Chondrocyte (in vitro differentiated cells): ENCODE measurements around the gene SDK2. TPM values are rescaled to one million over a fixed set of nuclear protein-coding genes. Genes with fewer than 3 reads are reported as not detected.

Source experiments
- DNase-seq: peaks from one replicate; pipeline ENCODE4 v3.0.0; 2021; ENCODE audit warnings: mixed read lengths, low spot score
- H3K27ac Mint-ChIP-seq: one replicate; pipeline ENCODE4 v1.8.0; 2021; ENCODE audit warnings: mild to moderate bottlenecking, moderate library complexity, mixed read lengths; ENCODE audit not compliant: unreplicated experiment
- H3K27me3 Mint-ChIP-seq: 2 replicates; pipeline ENCODE4 v1.8.0; 2021; ENCODE audit warnings: low read depth, mixed read lengths
- H3K36me3 Mint-ChIP-seq: 2 replicates; pipeline ENCODE4 v1.8.0; 2021; ENCODE audit warnings: low read depth, mixed read lengths
- H3K4me1 Mint-ChIP-seq: 2 replicates; pipeline ENCODE4 v1.8.0; 2021; ENCODE audit warnings: low read depth, mild to moderate bottlenecking, mixed read lengths
- H3K4me3 Mint-ChIP-seq: one replicate; pipeline ENCODE4 v1.8.0; 2021; ENCODE audit warnings: mild to moderate bottlenecking, moderate library complexity, mixed read lengths; ENCODE audit not compliant: unreplicated experiment
- H3K9me3 Mint-ChIP-seq: 2 replicates; pipeline ENCODE4 v1.8.0; 2021; ENCODE audit warnings: low read depth, mixed read lengths
- CTCF ChIP-seq: fragments of 200-600 bp; sonication (generic); IDR thresholded peaks from 2 replicates; pipeline ENCODE4 v1.5.0; 2021; ENCODE audit warnings: antibody characterized with exemption, mild to moderate bottlenecking, moderate library complexity
- total RNA-seq: library from RNA; stranded (reverse); gene quantifications from 3 replicates; pipeline ENCODE4 v1.2.1, GENCODE V29; 2021

The SDK2 gene
- total RNA-seq, 1 donor from 2014 or later, result 15.8 TPM

- no peak for DNase-seq
- peaks cover 45% of the 10 kb centered on the region for H3K4me1 Mint-ChIP-seq
- no peaks in the 10 kb centered on the region for H3K9me3 Mint-ChIP-seq
- H3K27ac Mint-ChIP-seq, result peak overlapping the region; percentile 77
- H3K27me3 Mint-ChIP-seq, result peaks cover 13% of the 10 kb centered on the region
- no peak for TF ChIP-seq CTCF
- peak overlapping the region; percentile 90 for H3K4me3 Mint-ChIP-seq
- H3K36me3 Mint-ChIP-seq, result no peaks in the 10 kb centered on the region
Measured at GRCh38 chr17:73643852-73644144, 447 bp downstream of the SDK2 start.

GRCh38 chr17:73643001-73643851 lies 1.0 kb downstream of the SDK2 start:
- peaks cover 51% of the 10 kb centered on the region for H3K4me1 Mint-ChIP-seq
- no peaks in the 10 kb centered on the region for H3K9me3 Mint-ChIP-seq
- peak overlapping the region; percentile 70 for H3K27ac Mint-ChIP-seq
- no peaks in the 10 kb centered on the region for H3K36me3 Mint-ChIP-seq
- H3K4me3 Mint-ChIP-seq, result peak overlapping the region; percentile 90
- peaks cover 13% of the 10 kb centered on the region for H3K27me3 Mint-ChIP-seq
- TF ChIP-seq CTCF, result peak; percentile 66
- DNase-seq, result no peak

- H3K27me3 Mint-ChIP-seq, result peaks cover 8% of the 10 kb centered on the region
- peaks cover 57% of the 10 kb centered on the region for H3K4me1 Mint-ChIP-seq
- TF ChIP-seq CTCF, result no peak
- peak overlapping the region; percentile 70 for H3K27ac Mint-ChIP-seq
- no peaks in the 10 kb centered on the region for H3K36me3 Mint-ChIP-seq
- no peak for DNase-seq
- peak overlapping the region; percentile 87 for H3K4me3 Mint-ChIP-seq
- no peaks in the 10 kb centered on the region for H3K9me3 Mint-ChIP-seq
Measured at GRCh38 chr17:73642659-73643000, 1.6 kb downstream of the SDK2 start.

- H3K27ac Mint-ChIP-seq, result peak overlapping the region; percentile 94
- peaks cover 1% of the 10 kb centered on the region for H3K27me3 Mint-ChIP-seq
- peak overlapping the region; percentile 58 for H3K4me3 Mint-ChIP-seq
- peaks cover 58% of the 10 kb centered on the region for H3K4me1 Mint-ChIP-seq
- H3K9me3 Mint-ChIP-seq, result no peaks in the 10 kb centered on the region
- TF ChIP-seq CTCF, result no peak
- no peaks in the 10 kb centered on the region for H3K36me3 Mint-ChIP-seq
- DNase-seq, result no peak
Measured at GRCh38 chr17:73641826-73642600, 2.2 kb downstream of the SDK2 start.

GRCh38 chr17:73640691-73641090 lies 3.6 kb downstream of the SDK2 start:
- no peak for DNase-seq
- no peaks in the 10 kb centered on the region for H3K9me3 Mint-ChIP-seq
- peak overlapping the region; percentile 62 for H3K27ac Mint-ChIP-seq
- TF ChIP-seq CTCF, result no peak
- peaks cover 58% of the 10 kb centered on the region for H3K4me1 Mint-ChIP-seq
- no peaks in the 10 kb centered on the region for H3K36me3 Mint-ChIP-seq
- no peak overlapping the region for H3K4me3 Mint-ChIP-seq
- no peaks in the 10 kb centered on the region for H3K27me3 Mint-ChIP-seq
